ENCODE results near the gene FMNL2.

The FMNL2 gene

GRCh38 chr2:152572031-152572430 is 237.1 kb downstream of the FMNL2 start:
- no peaks in the 10 kb centered on the region for H3K27me3 Mint-ChIP-seq (ENCODE audit: low read depth)
- H3K4me1 Mint-ChIP-seq (ENCODE audit: low read depth), result peaks cover 4% of the 10 kb centered on the region
- no peaks in the 10 kb centered on the region for H3K36me3 Mint-ChIP-seq (ENCODE audit: low read depth)
- H3K4me3 Mint-ChIP-seq, result no peak overlapping the region
- H3K9me3 Mint-ChIP-seq, result no peaks in the 10 kb centered on the region
- H3K27ac Mint-ChIP-seq, result no peak overlapping the region

- Mint-ChIP-seq H3K4me1 (ENCODE audit: low read depth) (peaks cover 4% of the 10 kb centered on the region), H3K36me3 (ENCODE audit: low read depth) (no peaks in the 10 kb centered on the region), H3K27ac (no peak overlapping the region), H3K27me3 (ENCODE audit: low read depth) (no peaks in the 10 kb centered on the region), H3K4me3 (no peak overlapping the region), H3K9me3 (no peaks in the 10 kb centered on the region)
Observed at GRCh38 chr2:152573168-152573567, 238.2 kb downstream of the FMNL2 start.

- no peaks in the 10 kb centered on the region for H3K9me3 Mint-ChIP-seq
- H3K27ac Mint-ChIP-seq, result no peak overlapping the region
- no peaks in the 10 kb centered on the region for H3K36me3 Mint-ChIP-seq (ENCODE audit: low read depth)
- no peaks in the 10 kb centered on the region for H3K27me3 Mint-ChIP-seq (ENCODE audit: low read depth)
- no peak overlapping the region for H3K4me3 Mint-ChIP-seq
- peaks cover 4% of the 10 kb centered on the region for H3K4me1 Mint-ChIP-seq (ENCODE audit: low read depth)
Observed at GRCh38 chr2:152577579-152577978, 242.6 kb downstream of the FMNL2 start.

GRCh38 chr2:152578573-152578972 is 243.6 kb downstream of the FMNL2 start:
- Mint-ChIP-seq H3K36me3 (ENCODE audit: low read depth) (no peaks in the 10 kb centered on the region), H3K4me3 (no peak overlapping the region), H3K4me1 (ENCODE audit: low read depth) (peaks cover 3% of the 10 kb centered on the region), H3K9me3 (no peaks in the 10 kb centered on the region), H3K27ac (no peak overlapping the region), H3K27me3 (ENCODE audit: low read depth) (peaks cover 5% of the 10 kb centered on the region)

DNA sequence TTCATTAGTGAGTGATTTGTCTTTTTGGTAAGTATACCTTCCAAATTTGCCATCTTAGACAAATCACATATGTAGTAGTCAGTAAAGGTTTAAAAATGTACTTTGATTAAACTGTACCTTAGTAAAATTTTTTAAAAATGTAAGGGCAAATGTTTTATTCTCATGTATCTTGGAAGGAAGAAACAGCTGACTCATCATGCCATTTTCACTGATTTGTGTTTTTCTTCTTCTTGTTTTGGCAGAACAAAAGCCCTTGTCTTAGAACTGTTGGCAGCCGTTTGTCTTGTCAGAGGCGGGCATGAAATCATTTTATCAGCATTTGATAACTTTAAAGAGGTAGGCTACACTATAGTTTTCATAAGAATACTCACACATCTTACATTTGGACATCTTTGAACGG is 245.7 kb downstream of the FMNL2 start:
- Mint-ChIP-seq H3K4me1 (ENCODE audit: low read depth) (peaks cover 3% of the 10 kb centered on the region), H3K9me3 (no peaks in the 10 kb centered on the region), H3K4me3 (no peak overlapping the region), H3K36me3 (ENCODE audit: low read depth) (no peaks in the 10 kb centered on the region), H3K27me3 (ENCODE audit: low read depth) (peaks cover 5% of the 10 kb centered on the region), H3K27ac (no peak overlapping the region)

DNA sequence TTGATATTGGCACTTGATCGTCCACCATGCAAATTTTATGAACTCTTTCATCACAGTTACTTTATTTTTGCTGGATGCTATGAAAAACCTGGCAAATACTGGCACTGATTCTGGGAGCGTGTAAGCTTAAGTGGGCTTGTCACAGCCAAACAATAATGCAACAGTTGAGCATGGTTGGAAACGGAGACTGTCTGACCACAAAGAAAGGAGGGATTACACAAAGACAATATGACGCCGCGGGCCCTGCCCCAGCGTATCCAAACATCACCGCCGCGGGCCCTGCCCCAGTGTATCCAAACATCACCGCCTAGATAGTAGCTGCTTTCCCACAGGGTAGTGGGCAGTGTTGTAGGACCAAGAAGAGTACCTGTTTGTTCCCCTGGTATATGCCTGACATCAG is 246.4 kb downstream of the FMNL2 start:
- Mint-ChIP-seq H3K4me3 (no peak overlapping the region), H3K9me3 (no peaks in the 10 kb centered on the region), H3K27ac (no peak overlapping the region), H3K4me1 (ENCODE audit: low read depth) (peaks cover 3% of the 10 kb centered on the region), H3K36me3 (ENCODE audit: low read depth) (no peaks in the 10 kb centered on the region), H3K27me3 (ENCODE audit: low read depth) (peaks cover 5% of the 10 kb centered on the region)

GRCh38 chr2:152582081-152582480 is 247.1 kb downstream of the FMNL2 start:
- Mint-ChIP-seq H3K4me3 (no peak overlapping the region), H3K36me3 (ENCODE audit: low read depth) (no peaks in the 10 kb centered on the region), H3K9me3 (peaks cover 1% of the 10 kb centered on the region), H3K27me3 (ENCODE audit: low read depth) (peaks cover 5% of the 10 kb centered on the region), H3K27ac (no peak overlapping the region), H3K4me1 (ENCODE audit: low read depth) (peaks cover 3% of the 10 kb centered on the region)

- Mint-ChIP-seq H3K4me1 (ENCODE audit: low read depth) (peaks cover 4% of the 10 kb centered on the region), H3K9me3 (peaks cover 6% of the 10 kb centered on the region), H3K36me3 (ENCODE audit: low read depth) (no peaks in the 10 kb centered on the region), H3K27ac (no peak overlapping the region), H3K4me3 (no peak overlapping the region), H3K27me3 (ENCODE audit: low read depth) (peaks cover 5% of the 10 kb centered on the region)
Observed at GRCh38 chr2:152583512-152584229, 248.7 kb downstream of the FMNL2 start.

DNA sequence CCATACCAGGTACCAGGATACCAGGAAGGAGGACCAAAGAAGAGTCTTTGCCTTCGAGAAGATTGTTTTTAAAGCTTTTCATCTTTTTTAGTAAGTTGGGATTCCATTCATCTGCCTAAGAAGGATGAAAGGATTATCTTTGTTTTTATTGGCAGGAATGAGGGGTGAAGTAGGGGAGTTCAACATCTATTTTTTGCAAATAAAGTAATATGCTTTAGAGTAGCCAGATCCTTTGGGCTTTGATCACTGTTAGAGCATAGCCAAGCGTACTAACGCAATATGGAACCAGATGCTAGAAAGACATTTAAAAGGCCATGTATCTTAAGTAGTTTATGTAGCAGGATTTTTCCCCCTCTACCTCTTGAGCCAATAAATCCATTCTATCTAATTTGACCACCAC is 249.3 kb downstream of the FMNL2 start:
- peaks cover 5% of the 10 kb centered on the region for H3K27me3 Mint-ChIP-seq (ENCODE audit: low read depth)
- H3K4me1 Mint-ChIP-seq (ENCODE audit: low read depth), result peaks cover 4% of the 10 kb centered on the region
- no peak overlapping the region for H3K4me3 Mint-ChIP-seq
- H3K27ac Mint-ChIP-seq, result no peak overlapping the region
- no peaks in the 10 kb centered on the region for H3K36me3 Mint-ChIP-seq (ENCODE audit: low read depth)
- H3K9me3 Mint-ChIP-seq, result peaks cover 6% of the 10 kb centered on the region

DNA sequence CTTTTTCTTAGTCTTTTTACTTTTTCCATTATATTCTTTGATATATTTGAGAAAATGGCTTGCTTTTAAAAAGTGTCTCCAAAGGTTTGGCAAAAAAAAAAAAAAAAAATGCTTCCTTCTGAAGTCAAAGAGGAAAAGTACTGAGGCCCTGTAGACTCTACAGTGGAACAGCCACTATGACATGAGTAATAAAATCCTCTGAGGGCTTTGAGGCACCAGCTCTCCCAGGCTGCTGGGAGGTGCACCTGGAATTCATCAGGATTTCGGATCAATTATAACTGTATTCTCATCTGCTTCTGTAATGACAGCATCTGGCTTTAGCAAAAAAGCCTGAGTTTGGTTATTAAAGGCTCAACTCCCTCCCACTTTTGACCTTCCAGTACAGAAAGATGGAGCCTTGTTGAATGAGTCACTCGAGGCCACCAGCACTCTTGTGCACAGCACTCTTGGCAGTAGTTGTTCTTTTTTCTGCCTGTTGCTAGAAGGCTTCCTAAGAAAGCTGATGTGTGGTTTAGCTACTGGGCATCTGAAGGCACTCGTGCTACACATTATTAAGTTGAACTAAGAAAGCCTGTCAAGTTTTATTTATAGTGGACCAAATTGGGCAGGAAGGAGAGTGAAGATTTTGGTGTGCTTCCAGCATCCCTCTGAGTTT is 251.0 kb downstream of the FMNL2 start:
- Mint-ChIP-seq H3K36me3 (ENCODE audit: low read depth) (no peaks in the 10 kb centered on the region), H3K9me3 (peaks cover 6% of the 10 kb centered on the region), H3K4me3 (no peak overlapping the region), H3K27ac (no peak overlapping the region), H3K27me3 (ENCODE audit: low read depth) (peaks cover 5% of the 10 kb centered on the region), H3K4me1 (ENCODE audit: low read depth) (peaks cover 4% of the 10 kb centered on the region)

GRCh38 chr2:152587187-152587947 is 252.4 kb downstream of the FMNL2 start:
- Mint-ChIP-seq H3K4me1 (ENCODE audit: low read depth) (peaks cover 4% of the 10 kb centered on the region), H3K9me3 (peaks cover 6% of the 10 kb centered on the region), H3K36me3 (ENCODE audit: low read depth) (no peaks in the 10 kb centered on the region), H3K4me3 (no peak overlapping the region), H3K27me3 (ENCODE audit: low read depth) (peaks cover 5% of the 10 kb centered on the region), H3K27ac (no peak overlapping the region)

DNA sequence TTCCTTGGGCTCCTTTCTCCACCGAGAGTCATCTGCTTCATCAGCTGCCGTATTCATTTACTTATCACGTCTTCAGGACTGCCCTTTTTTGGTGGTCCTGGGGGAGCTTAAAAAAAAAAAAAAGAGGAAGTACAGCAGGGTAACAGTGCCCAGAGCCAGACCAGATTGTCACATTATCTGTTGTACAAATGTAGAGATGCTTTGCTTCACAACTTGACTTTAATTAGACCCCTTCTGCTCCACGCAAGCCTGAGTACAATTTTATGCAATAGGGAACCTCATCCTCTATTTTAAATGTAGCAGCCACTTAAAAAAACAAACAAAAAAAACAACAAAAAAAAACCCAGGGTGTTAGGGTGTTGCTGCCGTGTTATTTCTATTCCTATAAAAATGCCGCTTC is 254.0 kb downstream of the FMNL2 start:
- H3K27ac Mint-ChIP-seq, result no peak overlapping the region

DNA sequence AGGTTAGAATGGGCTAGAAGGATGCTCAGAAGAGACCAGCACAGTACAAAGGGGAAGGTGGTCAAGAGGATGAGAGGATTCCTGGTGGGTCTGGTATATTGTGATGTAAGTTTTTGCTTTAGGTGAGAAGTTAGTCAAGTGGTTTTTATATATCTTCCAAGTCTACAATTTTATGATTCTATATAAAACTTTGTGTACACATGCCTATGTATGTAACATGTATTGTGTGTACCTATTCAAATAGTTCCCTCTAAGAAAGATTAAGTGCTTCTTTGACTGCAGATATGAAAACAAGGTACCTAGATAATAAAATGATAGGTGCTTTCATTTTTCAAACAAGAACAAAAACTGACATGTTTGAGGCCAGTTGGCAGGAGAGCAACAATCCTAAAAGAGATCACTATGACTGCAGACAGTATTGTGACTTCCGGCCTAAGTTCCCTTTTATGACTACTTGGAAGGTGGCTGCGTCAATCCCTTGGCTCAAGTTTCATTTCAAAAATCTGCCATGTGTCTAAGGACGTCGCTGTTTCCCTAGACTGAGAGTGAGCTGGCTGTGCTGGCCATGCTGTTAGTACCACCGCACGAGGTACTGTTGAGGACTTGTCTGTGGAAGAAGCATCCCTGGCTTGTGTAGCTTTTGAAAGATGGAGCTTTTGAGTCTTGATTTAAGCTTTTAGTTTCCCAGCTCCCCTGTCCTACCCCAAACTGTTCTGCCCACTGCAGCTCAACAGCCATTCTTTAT is 259.2 kb downstream of the FMNL2 start:
- H3K4me1 Mint-ChIP-seq (ENCODE audit: low read depth), result peaks cover 8% of the 10 kb centered on the region

More for the DNA sequence above, 254.0 kb downstream of the FMNL2 start:
- H3K27me3 Mint-ChIP-seq (ENCODE audit: low read depth), result no peaks in the 10 kb centered on the region
- no peaks in the 10 kb centered on the region for H3K36me3 Mint-ChIP-seq (ENCODE audit: low read depth)
- no peak overlapping the region for H3K4me3 Mint-ChIP-seq
- H3K9me3 Mint-ChIP-seq, result peaks cover 6% of the 10 kb centered on the region
- peaks cover 6% of the 10 kb centered on the region for H3K4me1 Mint-ChIP-seq (ENCODE audit: low read depth)

DNA sequence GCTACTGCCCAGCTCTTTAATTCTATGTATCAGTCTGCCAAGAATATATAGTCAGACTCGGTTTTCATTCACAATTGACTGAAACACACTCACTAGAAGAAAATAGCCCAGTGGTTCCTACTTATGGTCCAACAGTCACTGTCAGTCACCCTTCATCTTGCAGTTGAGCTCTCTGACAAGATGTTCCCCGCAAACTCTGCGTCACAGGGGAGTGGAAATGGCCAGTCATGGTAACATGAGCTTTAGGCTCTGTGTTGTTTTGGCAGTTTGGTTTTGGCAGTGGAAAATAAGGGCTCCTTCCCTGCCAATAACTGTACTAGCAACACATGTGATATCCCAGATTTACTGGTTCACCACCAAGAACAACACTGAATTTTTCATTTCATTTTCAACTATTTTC is 259.8 kb downstream of the FMNL2 start:
- Mint-ChIP-seq H3K9me3 (no peaks in the 10 kb centered on the region), H3K4me3 (no peak overlapping the region), H3K27ac (no peak overlapping the region), H3K27me3 (ENCODE audit: low read depth) (no peaks in the 10 kb centered on the region), H3K4me1 (ENCODE audit: low read depth) (peaks cover 8% of the 10 kb centered on the region), H3K36me3 (ENCODE audit: low read depth) (no peaks in the 10 kb centered on the region)

More for the DNA sequence above, 259.2 kb downstream of the FMNL2 start:
- no peaks in the 10 kb centered on the region for H3K9me3 Mint-ChIP-seq
- H3K27me3 Mint-ChIP-seq (ENCODE audit: low read depth), result no peaks in the 10 kb centered on the region
- no peak overlapping the region for H3K27ac Mint-ChIP-seq
- H3K4me3 Mint-ChIP-seq, result no peak overlapping the region
- H3K36me3 Mint-ChIP-seq (ENCODE audit: low read depth), result no peaks in the 10 kb centered on the region
